Measurements from ENCODE around the gene IGF1R.

The IGF1R gene

DNA sequence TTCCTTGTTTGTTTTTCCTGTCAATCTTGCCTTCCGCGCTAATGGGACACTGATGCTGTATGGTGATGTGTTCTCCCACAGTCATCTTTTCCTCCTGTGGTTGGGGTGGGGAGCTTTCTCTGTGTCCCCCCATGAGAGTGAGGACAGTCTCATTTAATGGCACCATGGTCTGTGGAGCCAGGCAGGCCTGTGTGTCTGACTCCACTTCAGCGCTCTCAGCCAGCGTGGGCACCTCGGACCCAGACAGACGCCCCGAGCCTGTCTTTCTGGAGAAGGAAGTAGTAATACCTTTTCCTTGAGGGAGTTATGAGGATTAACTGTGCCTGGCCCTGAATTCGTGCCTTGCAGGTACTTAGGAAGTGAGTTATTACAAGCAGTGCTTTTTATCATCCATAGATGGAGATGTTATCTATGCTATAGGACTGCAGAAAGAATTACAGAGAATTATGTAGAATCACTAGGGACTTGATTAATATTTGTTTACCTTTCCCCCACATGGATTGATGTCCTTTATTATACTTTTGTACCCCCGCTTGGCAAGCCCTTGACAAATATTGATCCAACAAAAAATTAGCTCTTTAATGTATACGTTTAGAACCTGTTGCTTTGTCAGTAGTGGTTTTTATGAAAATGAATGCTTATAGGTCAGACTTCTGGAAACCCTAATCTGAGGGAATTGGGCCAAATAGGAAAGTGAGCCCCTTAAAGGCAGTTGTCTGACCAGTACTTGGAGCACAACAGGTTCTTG is 206.9 kb downstream of the IGF1R start:
- DNase-seq (ENCODE audit: low read depth in 4 of 4, low spot score in 1 of 4): no peak

DNA sequence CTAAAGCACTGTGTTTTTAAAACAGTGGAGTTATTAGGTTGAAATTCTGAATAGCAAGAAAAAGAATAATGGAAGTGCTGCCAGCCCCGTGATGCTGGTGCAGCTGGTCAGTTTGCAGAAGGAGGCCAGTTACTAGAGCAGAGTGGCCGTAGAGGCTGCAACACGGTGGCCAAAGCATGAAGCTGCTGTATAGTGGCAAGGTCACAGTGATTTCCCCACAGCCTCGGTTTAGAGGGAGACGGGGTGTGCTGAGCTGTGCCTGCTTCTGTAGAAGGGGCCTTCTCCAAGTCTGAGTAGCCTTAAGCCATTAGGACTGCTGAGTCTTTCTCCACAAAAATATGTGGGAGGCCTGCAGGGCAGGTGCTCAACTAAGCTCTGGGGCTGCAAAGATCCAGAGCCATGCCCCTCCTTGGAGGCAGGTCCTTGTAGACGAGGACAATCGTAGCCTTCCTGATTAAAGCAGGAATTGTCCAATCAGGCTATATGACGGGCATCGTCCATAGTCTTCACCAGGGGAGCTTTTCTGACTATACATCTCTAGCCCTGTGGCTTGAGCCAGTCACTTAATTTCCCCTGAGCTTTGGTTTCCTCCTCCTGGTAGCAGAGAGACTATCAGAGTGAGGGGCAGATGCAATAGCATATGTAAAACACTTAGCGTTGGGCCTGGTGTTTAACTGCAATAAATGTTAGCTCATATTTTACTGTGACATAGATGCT is 207.6 kb downstream of the IGF1R start:
- DNase-seq (ENCODE audit: low read depth in 4 of 4, low spot score in 1 of 4): no peak

- DNase-seq (ENCODE audit: low read depth in 4 of 4, low spot score in 1 of 4): no peak
Measured at GRCh38 chr15:98856532-98856907, 208.2 kb downstream of the IGF1R start.

DNA sequence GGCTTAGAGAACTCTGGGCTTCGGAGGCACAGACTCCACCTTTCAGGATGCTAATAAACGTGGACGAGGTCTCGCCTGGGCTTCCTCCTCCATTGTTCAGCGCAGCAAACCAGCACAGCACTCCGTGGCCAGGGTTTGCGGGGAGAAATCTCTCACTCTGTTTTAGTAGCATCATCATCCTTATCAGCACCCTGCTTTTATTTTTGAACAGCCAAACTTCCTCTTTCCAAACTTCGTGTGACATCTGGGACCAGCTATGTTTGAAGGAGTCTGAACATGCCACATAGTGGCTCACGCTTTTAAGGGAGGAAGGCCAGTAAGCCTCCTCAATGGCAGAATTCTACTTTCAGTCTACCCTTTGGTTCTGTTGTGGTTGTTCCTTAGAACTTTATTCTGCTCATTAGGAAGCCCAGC is 210.3 kb downstream of the IGF1R start:
- no peak for DNase-seq (ENCODE audit: low read depth in 4 of 4, low spot score in 1 of 4)

GRCh38 chr15:98859149-98859548 is 210.8 kb downstream of the IGF1R start:
- DNase-seq (ENCODE audit: low read depth in 4 of 4, low spot score in 1 of 4): no peak

DNA sequence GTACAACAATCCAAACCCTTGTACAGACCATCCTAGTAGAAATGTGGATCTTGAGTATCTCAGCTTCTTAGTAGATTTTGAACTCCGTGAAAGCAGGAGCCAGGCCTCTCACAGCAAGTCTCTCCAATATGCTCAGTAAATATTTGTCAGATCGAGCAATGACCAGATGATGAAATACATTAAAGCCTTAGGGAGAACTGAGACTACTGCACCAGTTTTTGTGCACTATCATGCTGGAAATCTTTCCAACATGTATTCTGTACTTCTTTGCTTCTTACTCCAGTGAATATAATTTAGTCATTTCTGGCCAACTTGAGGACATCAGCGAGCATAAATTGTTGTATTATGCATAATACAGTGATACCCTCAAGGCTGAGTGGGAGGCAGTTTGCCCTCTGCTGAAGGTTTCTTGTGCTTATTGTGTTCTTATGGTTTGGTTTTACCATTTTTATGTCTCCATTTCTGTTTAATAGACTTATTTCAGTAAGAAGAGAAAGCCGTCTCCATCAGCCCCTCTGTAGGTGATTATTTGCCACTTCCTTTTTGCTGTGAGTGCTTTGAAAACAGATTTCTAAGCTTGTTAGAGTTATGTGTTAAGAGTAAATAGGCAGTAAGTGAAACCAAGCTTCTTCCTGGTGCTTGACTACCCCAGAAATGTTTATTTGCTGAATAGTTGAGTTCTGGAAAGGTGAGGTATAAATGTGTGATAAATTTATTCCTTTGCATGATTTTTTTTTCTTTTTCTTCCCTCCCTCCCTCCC is 212.1 kb downstream of the IGF1R start:
- DNase-seq (ENCODE audit: low read depth in 4 of 4, low spot score in 1 of 4): no peak

DNA sequence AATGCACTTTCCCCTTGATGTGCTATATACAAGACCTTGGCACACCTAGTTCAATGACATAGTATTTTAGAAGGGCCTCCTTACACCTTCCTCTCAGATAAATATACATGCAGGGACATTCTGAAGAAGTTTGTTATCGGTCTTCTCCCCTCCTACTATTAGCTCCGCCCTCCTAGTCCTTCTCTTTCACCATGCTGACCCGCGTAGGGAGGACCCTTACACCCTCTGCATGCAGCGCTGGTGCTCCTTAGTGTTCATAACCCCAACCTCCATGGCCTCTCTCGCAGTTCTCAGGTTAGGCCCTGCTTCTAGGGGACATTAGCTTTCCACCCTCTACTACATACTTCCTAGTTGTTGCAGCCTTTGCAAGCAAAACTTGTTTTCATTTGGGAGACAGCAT is 212.8 kb downstream of the IGF1R start:
- no peak for DNase-seq (ENCODE audit: low read depth in 4 of 4, low spot score in 1 of 4)

DNA sequence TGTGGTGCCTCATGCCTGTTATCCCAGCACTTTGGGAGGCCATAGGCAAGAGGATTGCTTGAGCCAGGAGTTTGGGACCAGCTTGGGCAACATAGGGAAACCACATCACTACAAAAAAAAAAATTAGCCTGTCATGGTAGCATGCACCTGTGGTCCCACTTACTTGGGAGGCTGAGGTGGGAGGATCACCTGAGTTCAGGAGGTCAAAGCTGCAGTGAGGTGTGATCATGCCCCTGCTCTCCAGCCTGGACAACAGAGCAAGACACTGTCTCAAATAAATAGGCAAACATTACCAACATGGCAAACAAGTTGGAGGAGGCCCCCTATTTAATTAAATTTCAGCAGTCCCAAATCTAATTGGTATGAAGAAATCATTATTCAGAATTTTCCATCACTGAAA is 215.6 kb downstream of the IGF1R start:
- no peak for DNase-seq (ENCODE audit: low read depth in 4 of 4, low spot score in 1 of 4)

DNA sequence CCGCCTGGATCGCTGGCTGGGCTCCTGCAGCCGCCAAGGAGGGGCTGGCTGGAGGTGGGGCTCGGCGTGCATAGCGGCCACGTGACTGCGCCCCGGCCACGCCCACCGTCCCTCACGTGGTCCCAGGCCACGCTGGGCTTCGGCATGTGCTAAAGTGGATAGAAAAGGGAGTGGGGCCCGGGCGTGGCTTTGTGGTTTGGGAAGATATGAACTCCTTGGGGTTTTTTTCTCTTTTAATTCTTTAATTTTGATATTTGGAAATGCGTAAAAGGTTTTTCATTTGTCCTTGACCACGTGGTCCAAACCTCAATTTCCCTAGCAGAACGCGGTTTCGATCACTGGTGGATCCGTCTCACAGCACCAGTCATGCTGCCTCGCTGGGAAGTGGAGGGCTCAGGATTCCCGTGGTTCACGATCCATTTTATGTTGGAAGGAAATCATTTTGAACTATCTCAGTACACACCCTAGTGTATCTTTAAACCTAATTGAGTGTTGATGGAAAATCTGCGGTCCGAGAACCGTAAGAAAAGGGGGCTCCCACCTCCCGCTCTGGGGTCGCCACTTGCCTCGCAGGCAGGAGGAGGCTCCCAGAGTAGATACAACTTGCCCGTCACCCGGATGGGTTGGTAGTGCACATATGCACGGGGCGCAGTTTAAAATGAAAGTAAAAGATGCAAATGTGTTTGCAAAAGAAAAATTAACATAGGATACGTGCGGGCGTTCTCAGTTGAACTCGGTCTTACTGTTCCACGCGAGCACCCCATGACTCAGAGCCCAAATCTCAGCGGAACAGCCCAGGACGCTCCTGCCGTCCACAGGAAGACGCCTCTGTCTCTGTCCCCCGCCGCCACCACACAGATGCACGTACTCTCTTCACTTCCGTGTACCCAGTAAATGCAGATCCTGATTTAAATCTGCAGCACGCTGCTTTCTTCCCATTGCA is 217.3 kb downstream of the IGF1R start:
- peak; percentile 32 to 64 (median 49) for DNase-seq (ENCODE audit: low read depth in 4 of 4, low spot score in 1 of 4)

GRCh38 chr15:98866511-98866910 is 218.2 kb downstream of the IGF1R start:
- no peak for DNase-seq (ENCODE audit: low read depth in 4 of 4, low spot score in 1 of 4)

DNA sequence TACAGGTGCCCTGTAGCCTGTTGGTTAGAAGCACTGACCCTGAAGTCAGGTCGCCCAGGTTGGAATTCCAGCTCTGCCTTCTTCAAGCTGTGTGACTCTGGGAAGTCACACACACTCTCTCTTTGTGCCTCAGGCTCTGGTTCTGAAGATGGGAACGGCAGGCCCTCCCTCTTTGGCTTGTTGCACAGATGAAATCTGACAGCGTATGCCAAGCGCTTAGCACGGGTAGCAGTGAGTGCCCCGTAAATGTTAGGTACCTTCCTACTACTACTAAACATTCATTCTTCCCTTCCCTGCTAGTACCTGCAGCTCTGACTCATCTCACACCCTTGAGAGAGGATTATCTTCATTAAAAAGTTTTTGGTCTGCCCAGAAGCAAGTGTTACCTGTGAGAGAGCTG is 220.2 kb downstream of the IGF1R start:
- no peak for DNase-seq (ENCODE audit: low read depth in 4 of 4, low spot score in 1 of 4)

GRCh38 chr15:98870788-98871187 is 222.4 kb downstream of the IGF1R start:
- DNase-seq (ENCODE audit: low read depth in 4 of 4, low spot score in 1 of 4): no peak

DNA sequence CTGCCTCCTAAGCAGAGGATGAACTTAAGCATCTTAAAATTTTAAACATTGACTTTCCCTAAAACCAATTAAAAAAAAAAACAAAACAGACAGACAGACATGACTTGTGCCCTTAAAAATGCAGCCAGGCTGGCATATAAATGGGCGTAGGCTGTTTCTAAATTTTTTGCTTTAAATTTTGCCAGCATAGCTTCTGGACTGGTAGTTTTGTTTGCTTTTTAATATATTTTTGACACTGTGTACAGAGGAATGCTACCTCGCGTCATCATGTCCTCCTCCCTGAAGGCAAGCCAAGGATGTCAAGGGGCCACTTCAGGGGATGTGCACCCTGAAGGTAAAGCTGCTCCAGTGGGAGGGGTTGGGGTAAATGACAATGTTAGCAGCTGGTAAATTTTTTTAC is 224.4 kb downstream of the IGF1R start:
- DNase-seq (ENCODE audit: low read depth in 4 of 4, low spot score in 1 of 4): no peak

DNA sequence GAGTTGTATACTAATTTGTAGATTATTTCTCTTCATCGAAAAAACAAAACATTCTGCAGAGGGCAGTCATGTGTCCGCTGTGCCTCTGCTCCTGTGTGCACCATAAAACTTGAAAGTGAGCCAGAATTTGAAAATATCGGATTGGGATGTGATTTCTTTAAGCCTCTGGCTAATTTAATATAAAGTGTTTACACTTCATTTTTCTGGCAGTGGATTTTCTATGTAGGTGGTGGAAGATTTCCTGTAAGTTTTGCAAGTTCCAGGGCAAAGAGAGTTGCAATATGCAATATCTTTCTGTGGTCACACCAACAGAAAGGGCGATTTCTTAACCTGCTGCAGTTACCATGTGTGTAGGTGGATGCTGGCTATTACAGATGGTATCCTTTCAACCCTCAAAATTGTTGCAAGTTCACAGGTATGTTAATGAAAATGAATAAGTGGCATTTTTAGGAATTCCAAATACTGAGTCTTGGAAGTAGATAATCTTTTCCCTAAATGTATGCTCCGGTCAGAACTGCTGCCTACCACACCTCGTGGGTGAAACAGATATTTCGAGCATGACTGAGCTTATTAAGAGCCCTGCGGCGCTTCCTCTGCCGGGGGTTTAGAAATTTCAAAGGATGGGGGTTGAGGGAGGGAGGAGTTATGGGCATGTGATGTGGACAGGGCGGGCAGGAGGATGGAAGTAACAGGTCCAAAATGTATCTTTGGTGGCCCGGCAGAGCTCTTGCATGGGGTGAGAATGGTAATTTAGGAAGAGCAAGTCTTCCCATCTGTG is 225.3 kb downstream of the IGF1R start:
- DNase-seq (ENCODE audit: low read depth in 4 of 4, low spot score in 1 of 4): no peak

- DNase-seq (ENCODE audit: low read depth in 4 of 4, low spot score in 1 of 4): no peak
Measured at GRCh38 chr15:98874370-98874769, 226.0 kb downstream of the IGF1R start.

- DNase-seq (ENCODE audit: low read depth in 4 of 4, low spot score in 1 of 4): no peak
Measured at GRCh38 chr15:98874773-98875172, 226.4 kb downstream of the IGF1R start.

DNA sequence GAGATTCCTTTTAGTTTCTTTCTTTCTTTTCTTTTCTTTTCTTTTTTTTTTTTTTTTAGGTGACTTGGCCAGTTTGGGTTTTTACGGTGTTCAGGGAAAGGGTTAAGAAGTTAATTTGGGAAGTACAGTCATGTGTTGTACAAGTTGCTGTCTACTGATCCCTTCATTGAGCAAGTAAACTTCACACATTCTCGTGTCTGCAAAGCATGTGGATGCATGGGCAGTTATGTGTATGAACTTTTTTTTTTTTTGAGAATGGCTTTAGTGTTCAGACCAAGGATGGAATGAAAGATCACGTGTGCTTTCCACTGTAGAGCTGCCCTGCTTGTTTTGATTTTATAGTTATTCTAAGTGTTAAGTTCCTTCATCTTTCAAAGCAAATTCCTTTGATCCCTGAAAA is 227.0 kb downstream of the IGF1R start:
- no peak for DNase-seq (ENCODE audit: low read depth in 4 of 4, low spot score in 1 of 4)

DNA sequence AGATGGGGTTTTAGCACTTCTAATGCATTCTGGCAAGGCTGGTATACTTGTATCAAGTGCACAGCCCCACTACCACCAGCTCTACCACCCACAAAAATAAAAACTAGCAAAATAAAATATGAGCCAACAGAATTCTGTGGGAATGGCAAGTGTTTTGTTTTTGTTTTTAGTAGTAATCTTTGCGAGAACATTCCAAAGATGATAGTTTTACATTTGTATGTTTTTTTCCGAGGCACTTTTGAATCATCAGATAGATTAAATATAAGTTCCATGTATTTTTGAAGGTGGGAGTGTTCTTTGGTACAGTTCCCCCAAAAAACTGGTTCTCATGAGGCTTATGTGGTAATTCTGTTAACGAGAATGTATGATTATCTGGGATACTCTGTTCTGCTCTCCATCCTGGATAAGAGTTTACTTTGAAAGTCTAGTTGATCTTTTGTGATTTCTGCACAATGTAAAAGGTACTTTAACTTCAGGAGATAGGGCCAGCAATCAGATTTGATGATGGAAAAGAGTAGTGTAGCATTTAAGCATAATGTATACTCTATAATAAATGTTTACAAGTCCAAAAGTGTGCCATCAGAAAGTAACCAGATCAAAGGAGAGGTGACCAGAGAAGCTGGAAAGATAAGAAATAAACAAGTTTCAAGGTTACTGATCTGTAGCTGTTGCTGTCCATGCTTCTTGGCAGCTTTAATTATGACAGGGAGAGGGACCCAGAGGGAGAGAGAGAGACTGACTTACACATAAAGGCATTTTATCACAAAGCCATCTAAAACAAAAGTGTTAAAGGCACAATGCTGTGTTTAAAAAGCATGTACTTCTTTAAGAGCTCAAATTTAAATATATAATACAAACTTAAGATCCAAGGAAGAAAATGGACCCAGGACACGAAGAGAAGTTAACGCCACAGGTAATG is 228.4 kb downstream of the IGF1R start:
- no peak for DNase-seq (ENCODE audit: low read depth in 4 of 4, low spot score in 1 of 4)

DNA sequence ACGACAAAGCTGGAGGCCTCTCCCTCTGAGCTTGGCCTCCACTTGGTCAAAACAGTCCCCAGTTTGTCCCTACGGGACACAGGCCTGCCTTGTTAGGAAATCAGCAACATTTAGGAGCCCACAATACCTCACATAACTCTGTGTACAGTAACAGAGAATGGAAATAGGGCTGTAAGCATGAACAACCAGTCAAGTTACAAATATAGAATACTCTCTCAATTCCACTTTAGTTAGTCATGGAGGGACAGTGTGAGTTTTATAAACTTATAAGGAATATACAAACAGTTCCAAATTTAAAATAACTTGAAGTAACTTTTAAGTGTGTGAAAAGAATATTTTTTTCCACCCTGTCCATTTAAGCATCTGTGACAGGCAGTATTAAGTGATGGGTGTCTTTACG is 229.8 kb downstream of the IGF1R start:
- no peak for DNase-seq (ENCODE audit: low read depth in 4 of 4, low spot score in 1 of 4)
